Tibial nerve (tissue), 3 donors: ENCODE data around the gene PRKAR1B.

Source experiments
- CTCF ChIP-seq, 5 experiments: fragments of 200-600 bp in 3 of 5; fragments of 450-650 bp in 2 of 5; sonication (generic) in 3 of 5; IDR thresholded peaks; one replicate each; pipeline ENCODE4 v1.5.1; 2016 to 2019; ENCODE audit warnings: antibody characterized with exemption in 5 of 5, mild to moderate bottlenecking in 3 of 5, moderate library complexity in 2 of 5
- POLR2A ChIP-seq, 2 donors: fragments of 450-650 bp; IDR thresholded peaks; one replicate each; pipeline ENCODE4 v1.6.1; 2017; ENCODE audit warnings: antibody characterized with exemption in 2 of 2, mild to moderate bottlenecking in 2 of 2, moderate library complexity in 2 of 2

- TF ChIP-seq CTCF (IDR thresholded peaks at IDR 0.05): no peak
- TF ChIP-seq POLR2A (IDR thresholded peaks at IDR 0.05): no peak
These were observed 53.2 kb downstream of the PRKAR1B start for GRCh38 chr7:673681-674453.
